Activated CD8-positive, alpha-beta T cell treated with anti-CD3 and anti-CD28 coated beads, Interleukin-2, amount 10 ng/mL, durations not matched to agents 7 days and 5 days (primary cell): ENCODE data around the gene RAB8B. TPM values are rescaled to one million over a fixed set of nuclear protein-coding genes. Genes with fewer than 3 reads are reported as not detected.

Source experiments
- ATAC-seq: fragments of 150-1000 bp; cut with Tn5 transposase; one replicate; pipeline ENCODE4 v1.10.0; 2021; ENCODE audit warnings: moderate library complexity
- CTCF ChIA-PET: fragments of 350-600 bp; sonication (Branson Sonifier 250); formaldehyde crosslinking; loops from one replicate; lab custom pipeline; 2021; ENCODE audit warnings: antibody characterized with exemption; lab: Charles Lee
- POLR2A ChIA-PET: fragments of 350-600 bp; sonication (Branson Sonifier 250); formaldehyde crosslinking; loops from one replicate; lab custom pipeline; 2021; ENCODE audit warnings: antibody characterized with exemption; lab: Charles Lee
- DNase-seq: peaks from one replicate; pipeline ENCODE4 v3.0.0-alpha.2; 2020
- H3K27ac Mint-ChIP-seq: one replicate; pipeline ENCODE4 v1.8.0; 2021; ENCODE audit warnings: mild to moderate bottlenecking, mixed read lengths
- H3K27me3 Mint-ChIP-seq: one replicate; pipeline ENCODE4 v1.8.0; 2021; ENCODE audit warnings: low read depth, mixed read lengths
- H3K36me3 Mint-ChIP-seq: one replicate; pipeline ENCODE4 v1.8.0; 2021; ENCODE audit warnings: low read depth, mixed read lengths
- H3K4me1 Mint-ChIP-seq: one replicate; pipeline ENCODE4 v1.8.0; 2021; ENCODE audit warnings: low read depth, mixed read lengths
- H3K4me3 Mint-ChIP-seq: one replicate; pipeline ENCODE4 v1.8.0; 2021; ENCODE audit warnings: mild to moderate bottlenecking, mixed read lengths
- H3K9me3 Mint-ChIP-seq: one replicate; pipeline ENCODE4 v1.8.0; 2022; ENCODE audit warnings: mixed read lengths; ENCODE audit not compliant: insufficient read depth
- total RNA-seq, 2 experiments: library from RNA; stranded (reverse); gene quantifications; one replicate each; pipeline ENCODE4 v1.2.3, GENCODE V29; 2021

RAB8B gene
- total RNA-seq, 2 experiments from 2014 or later: 112 to 113 TPM

- ATAC-seq (no peak), DNase-seq (no peak)
- Mint-ChIP-seq H3K27me3 (no peaks in the 10 kb centered on the region), H3K9me3 (no peaks in the 10 kb centered on the region), H3K4me3 (no peak overlapping the region), H3K4me1 (peaks cover 15% of the 10 kb centered on the region), H3K27ac (no peak overlapping the region), H3K36me3 (no peaks in the 10 kb centered on the region)
- ChIA-PET POLR2A (no interaction called here), CTCF (interaction anchor here (1.7 kb wide), 1 partner anchor 171 kb away, joined by 4 read pairs; no protein-coding TSS in a partner anchor)
These were observed 105.9 kb downstream of the RAB8B start for GRCh38 chr15:63295341-63295740.

- Mint-ChIP-seq H3K36me3 (no peaks in the 10 kb centered on the region), H3K27ac (no peak overlapping the region), H3K9me3 (no peaks in the 10 kb centered on the region), H3K4me1 (peaks cover 15% of the 10 kb centered on the region), H3K4me3 (no peak overlapping the region), H3K27me3 (no peaks in the 10 kb centered on the region)
- DNase-seq (no peak), ATAC-seq (no peak)
- ChIA-PET POLR2A (interaction anchor here (0.6 kb wide), 1 partner anchor 109 kb away, joined by 3 read pairs; no protein-coding TSS in a partner anchor), CTCF (interaction anchor here (1.6 to 2.6 kb wide), 2 partner anchors 8 to 141 kb away, joined by 3 to 10 read pairs; no protein-coding TSS in a partner anchor)
These were observed 106.8 kb downstream of the RAB8B start for GRCh38 chr15:63296195-63296594.

GRCh38 chr15:63299943-63300575, 110.7 kb downstream of the RAB8B start:
- Mint-ChIP-seq H3K4me1 (peaks cover 15% of the 10 kb centered on the region), H3K9me3 (no peaks in the 10 kb centered on the region), H3K36me3 (no peaks in the 10 kb centered on the region), H3K27ac (no peak overlapping the region), H3K4me3 (no peak overlapping the region), H3K27me3 (no peaks in the 10 kb centered on the region)
- ChIA-PET CTCF (no interaction called here), POLR2A (no interaction called here)
- ATAC-seq: no peak
- DNase-seq: no peak

GRCh38 chr15:63301088-63301487, 111.7 kb downstream of the RAB8B start:
- no peak overlapping the region for H3K27ac Mint-ChIP-seq
- peaks cover 6% of the 10 kb centered on the region for H3K4me1 Mint-ChIP-seq
- no peaks in the 10 kb centered on the region for H3K36me3 Mint-ChIP-seq
- no peaks in the 10 kb centered on the region for H3K27me3 Mint-ChIP-seq
- no peak for ATAC-seq
- ChIA-PET CTCF (no interaction called here), POLR2A (no interaction called here)
- H3K9me3 Mint-ChIP-seq: no peaks in the 10 kb centered on the region
- DNase-seq: no peak
- H3K4me3 Mint-ChIP-seq: no peak overlapping the region

GRCh38 chr15:63305260-63305659, 115.9 kb downstream of the RAB8B start:
- CTCF ChIA-PET: interaction anchor here (1.0 kb wide), 1 partner anchor 258 kb away, joined by 3 read pairs; no protein-coding TSS in a partner anchor
- POLR2A ChIA-PET: no interaction called here

GRCh38 chr15:63306492-63307073, 117.2 kb downstream of the RAB8B start:
- POLR2A ChIA-PET: no interaction called here
- ATAC-seq (no peak), DNase-seq (no peak)
- Mint-ChIP-seq H3K9me3 (no peaks in the 10 kb centered on the region), H3K27ac (no peak overlapping the region), H3K36me3 (no peaks in the 10 kb centered on the region), H3K27me3 (no peaks in the 10 kb centered on the region), H3K4me3 (no peak overlapping the region), H3K4me1 (no peaks in the 10 kb centered on the region)
- CTCF ChIA-PET: interaction anchor here (1.1 to 1.4 kb wide), 2 partner anchors 8 to 18 kb away, joined by 3 to 4 read pairs; no protein-coding TSS in a partner anchor

More at GRCh38 chr15:63305260-63305659, 115.9 kb downstream of the RAB8B start:
- Mint-ChIP-seq H3K27me3 (no peaks in the 10 kb centered on the region), H3K36me3 (no peaks in the 10 kb centered on the region), H3K4me1 (no peaks in the 10 kb centered on the region), H3K4me3 (no peak overlapping the region), H3K9me3 (no peaks in the 10 kb centered on the region), H3K27ac (no peak overlapping the region)
- no peak for DNase-seq
- ATAC-seq: no peak

GRCh38 chr15:63308491-63308890, 119.1 kb downstream of the RAB8B start:
- no peak for DNase-seq
- no peaks in the 10 kb centered on the region for H3K36me3 Mint-ChIP-seq
- no peak for ATAC-seq
- ChIA-PET CTCF (no interaction called here), POLR2A (no interaction called here)
- H3K9me3 Mint-ChIP-seq: no peaks in the 10 kb centered on the region
- no peak overlapping the region for H3K27ac Mint-ChIP-seq
- H3K27me3 Mint-ChIP-seq: no peaks in the 10 kb centered on the region
- H3K4me1 Mint-ChIP-seq: no peaks in the 10 kb centered on the region
- H3K4me3 Mint-ChIP-seq: no peak overlapping the region

- Mint-ChIP-seq H3K36me3 (no peaks in the 10 kb centered on the region), H3K9me3 (no peaks in the 10 kb centered on the region), H3K4me3 (no peak overlapping the region), H3K27ac (no peak overlapping the region), H3K27me3 (no peaks in the 10 kb centered on the region), H3K4me1 (no peaks in the 10 kb centered on the region)
- no peak for DNase-seq
- ChIA-PET CTCF (no interaction called here), POLR2A (no interaction called here)
- no peak for ATAC-seq
These were observed 119.5 kb downstream of the RAB8B start for GRCh38 chr15:63308947-63309346.

GRCh38 chr15:63310646-63311045, 121.2 kb downstream of the RAB8B start:
- no peaks in the 10 kb centered on the region for H3K27me3 Mint-ChIP-seq
- no peak for DNase-seq
- no peak for ATAC-seq
- no peak overlapping the region for H3K27ac Mint-ChIP-seq
- no peaks in the 10 kb centered on the region for H3K4me1 Mint-ChIP-seq
- H3K4me3 Mint-ChIP-seq: no peak overlapping the region
- H3K36me3 Mint-ChIP-seq: no peaks in the 10 kb centered on the region
- no peaks in the 10 kb centered on the region for H3K9me3 Mint-ChIP-seq
- ChIA-PET CTCF (no interaction called here), POLR2A (no interaction called here)

- POLR2A ChIA-PET: no interaction called here
- Mint-ChIP-seq H3K27ac (no peak overlapping the region), H3K36me3 (no peaks in the 10 kb centered on the region), H3K27me3 (peaks cover 6% of the 10 kb centered on the region), H3K9me3 (no peaks in the 10 kb centered on the region), H3K4me3 (no peak overlapping the region), H3K4me1 (no peaks in the 10 kb centered on the region)
- DNase-seq: no peak
- no peak for ATAC-seq
- CTCF ChIA-PET: interaction anchor here (1.4 to 1.8 kb wide), 2 partner anchors 23 to 100 kb away, joined by 3 to 4 read pairs; no protein-coding TSS in a partner anchor
These were observed 122.9 kb downstream of the RAB8B start for GRCh38 chr15:63312286-63312685.

GRCh38 chr15:63313825-63314224, 124.4 kb downstream of the RAB8B start:
- ATAC-seq (no peak), DNase-seq (no peak)
- ChIA-PET CTCF (interaction anchor here (1.8 kb wide), 1 partner anchor 25 kb away, joined by 4 read pairs; no protein-coding TSS in a partner anchor), POLR2A (no interaction called here)
- no peak overlapping the region for H3K4me3 Mint-ChIP-seq
- H3K36me3 Mint-ChIP-seq: no peaks in the 10 kb centered on the region
- no peaks in the 10 kb centered on the region for H3K4me1 Mint-ChIP-seq
- H3K9me3 Mint-ChIP-seq: no peaks in the 10 kb centered on the region
- no peak overlapping the region for H3K27ac Mint-ChIP-seq
- peaks cover 6% of the 10 kb centered on the region for H3K27me3 Mint-ChIP-seq

GRCh38 chr15:63314409-63314808, 125.0 kb downstream of the RAB8B start:
- peaks cover 6% of the 10 kb centered on the region for H3K27me3 Mint-ChIP-seq
- H3K4me1 Mint-ChIP-seq: no peaks in the 10 kb centered on the region
- DNase-seq (no peak), ATAC-seq (no peak)
- no peaks in the 10 kb centered on the region for H3K9me3 Mint-ChIP-seq
- H3K27ac Mint-ChIP-seq: no peak overlapping the region
- ChIA-PET CTCF (no interaction called here), POLR2A (no interaction called here)
- no peak overlapping the region for H3K4me3 Mint-ChIP-seq
- no peaks in the 10 kb centered on the region for H3K36me3 Mint-ChIP-seq
